GM19043 (cell line): ENCODE measurements around the gene CCDC80.
"Not testable (repeated sequence)": the region's sequence is repeated elsewhere in the genome, so short reads cannot be mapped to it uniquely, and the experiment has no call there.

Experiments used
- ATAC-seq: cut with Tn5 transposase; IDR thresholded peaks from one replicate; pipeline ENCODE4 v1.9.1; 2021; ENCODE audit warnings: low read depth; ENCODE audit not compliant: unreplicated experiment

CCDC80 gene

DNA sequence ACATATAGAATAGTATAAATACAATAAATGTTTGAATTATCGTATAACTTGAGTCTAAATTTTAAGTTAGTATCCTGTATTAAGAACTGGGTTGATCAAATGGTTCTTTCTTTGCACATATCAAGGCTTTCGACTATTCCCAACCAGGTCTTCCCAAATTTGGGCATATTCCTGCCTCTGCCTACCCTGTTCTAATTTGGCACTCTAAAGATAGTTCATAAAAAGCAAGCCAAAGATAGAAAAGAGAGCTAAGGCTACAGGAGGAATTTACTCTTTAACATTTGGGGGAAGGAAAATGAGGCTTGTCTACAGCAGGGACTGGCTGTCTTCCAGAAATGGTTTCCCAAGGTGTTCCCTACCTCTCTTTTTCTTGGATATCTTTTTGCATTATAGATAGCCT is 43.0 kb downstream of the CCDC80 start:
- ATAC-seq: no peak

DNA sequence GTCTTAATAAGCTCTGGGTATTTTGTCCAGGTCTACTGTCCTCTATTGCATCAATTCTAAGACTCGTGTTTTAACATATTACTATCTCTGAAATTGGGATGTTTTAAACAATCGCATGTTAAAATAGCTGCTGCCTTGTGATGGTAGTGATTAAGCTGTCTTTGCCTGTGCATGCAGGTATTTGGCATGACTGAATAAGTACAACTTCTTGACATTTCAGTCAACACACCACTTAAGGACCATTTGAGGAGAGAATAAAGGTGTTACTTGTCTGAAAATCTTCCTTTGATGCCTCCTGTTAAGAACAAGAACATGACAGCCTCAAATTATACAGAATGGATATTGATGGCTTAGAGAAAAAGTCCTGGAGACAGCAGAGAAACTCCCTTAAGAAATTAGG is 46.1 kb downstream of the CCDC80 start:
- no peak for ATAC-seq

DNA sequence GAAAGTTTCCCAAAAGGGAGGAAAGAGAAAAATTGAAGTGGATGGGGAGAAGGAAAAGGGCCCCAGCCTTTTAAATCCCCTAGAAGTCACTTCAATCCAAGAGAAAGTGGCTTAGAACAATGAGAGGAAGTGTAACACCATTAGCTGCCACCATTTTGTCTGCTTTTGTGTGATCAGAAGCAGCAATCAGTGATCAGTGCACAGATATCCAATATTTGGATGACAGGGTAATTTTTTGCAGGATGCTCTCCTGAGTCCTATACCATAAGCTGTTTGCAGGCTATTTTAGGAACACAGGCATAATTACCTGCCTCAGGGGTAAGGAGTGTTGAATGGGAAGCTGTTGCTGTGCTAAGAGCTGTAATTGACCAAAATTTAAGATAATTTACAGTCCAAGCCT is 47.7 kb downstream of the CCDC80 start:
- ATAC-seq: no peak

DNA sequence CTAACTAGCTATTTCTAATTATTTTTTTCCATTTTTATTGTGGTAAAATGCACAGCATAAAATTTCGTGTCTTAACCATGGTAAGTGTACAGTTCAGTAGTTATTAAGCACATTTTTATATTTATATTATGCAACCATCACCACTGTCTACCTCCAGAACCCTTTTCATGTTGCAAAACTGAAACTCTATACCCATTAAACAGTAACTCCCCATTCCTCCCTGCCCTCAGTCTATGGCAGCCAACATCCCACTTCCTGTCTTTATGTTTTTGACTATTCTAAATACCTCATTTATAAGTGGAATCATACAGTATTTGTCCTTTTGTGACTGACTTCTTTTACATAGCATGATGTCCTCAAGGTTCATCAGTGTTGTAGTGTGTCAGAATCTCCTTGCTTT is 53.6 kb downstream of the CCDC80 start:
- ATAC-seq: no peak

DNA sequence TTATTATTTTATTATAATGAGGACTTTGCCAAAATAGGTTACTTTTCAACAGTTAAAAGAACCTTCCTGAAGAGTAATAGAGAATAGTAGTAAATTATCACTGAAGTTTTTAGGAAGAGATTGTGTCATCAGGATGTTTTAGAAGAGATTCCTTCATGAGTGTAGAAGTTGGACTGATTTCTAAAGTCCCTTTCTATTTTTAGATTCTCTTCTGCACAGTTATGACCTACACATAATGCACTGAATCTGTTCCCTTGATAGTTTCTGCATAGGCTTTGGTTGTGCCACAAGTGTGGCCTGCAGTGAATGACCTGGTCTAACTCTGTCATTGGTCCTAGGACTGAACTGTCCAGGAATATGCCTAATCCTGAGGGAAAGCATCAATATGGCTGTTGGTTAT is 55.2 kb downstream of the CCDC80 start:
- no peak for ATAC-seq

DNA sequence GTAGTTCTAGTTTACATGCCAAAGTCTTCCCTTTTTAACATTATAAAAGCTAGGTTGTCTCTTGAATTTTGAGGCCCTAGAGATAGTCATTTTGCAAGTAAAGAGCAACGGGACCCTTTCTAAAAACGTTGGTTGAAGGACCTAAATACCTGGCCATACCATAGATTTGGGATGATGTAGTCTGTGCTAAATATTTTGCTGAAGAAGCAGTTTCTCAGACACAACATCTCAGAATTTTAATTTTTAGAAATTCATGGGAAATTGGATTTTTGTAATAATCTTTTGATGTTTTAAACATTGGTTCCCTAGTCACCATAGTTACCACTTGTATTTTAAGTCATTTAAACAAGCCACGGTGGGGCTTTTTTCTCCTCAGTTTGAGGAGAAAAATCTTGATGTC is 57.8 kb downstream of the CCDC80 start:
- no peak for ATAC-seq

DNA sequence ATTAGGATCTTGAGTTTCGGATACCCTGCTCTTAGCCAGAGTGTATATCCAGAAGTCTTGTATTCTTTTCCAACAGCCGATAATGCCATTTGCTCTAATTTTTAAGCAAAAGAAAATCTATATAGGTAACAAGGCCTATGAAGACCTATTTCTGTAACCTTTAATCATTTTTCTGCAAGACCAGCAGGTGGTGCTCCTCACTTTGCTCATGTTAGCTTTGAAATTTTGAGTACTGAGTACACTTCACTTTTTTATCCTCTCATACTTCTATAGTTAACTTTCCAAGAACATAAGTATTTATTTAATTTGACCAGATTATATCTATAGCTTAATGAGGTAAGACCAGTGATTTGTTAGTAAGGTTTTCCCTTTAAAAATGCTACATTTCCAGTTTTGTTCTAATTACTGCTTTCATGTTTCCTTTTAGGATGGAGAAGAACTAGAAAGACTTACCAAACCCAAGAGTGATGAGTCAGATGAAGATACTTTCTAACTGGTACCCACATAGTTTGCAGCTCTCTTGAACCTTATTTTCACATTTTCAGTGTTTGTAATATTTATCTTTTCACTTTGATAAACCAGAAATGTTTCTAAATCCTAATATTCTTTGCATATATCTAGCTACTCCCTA is 58.6 kb downstream of the CCDC80 start:
- no peak for ATAC-seq

DNA sequence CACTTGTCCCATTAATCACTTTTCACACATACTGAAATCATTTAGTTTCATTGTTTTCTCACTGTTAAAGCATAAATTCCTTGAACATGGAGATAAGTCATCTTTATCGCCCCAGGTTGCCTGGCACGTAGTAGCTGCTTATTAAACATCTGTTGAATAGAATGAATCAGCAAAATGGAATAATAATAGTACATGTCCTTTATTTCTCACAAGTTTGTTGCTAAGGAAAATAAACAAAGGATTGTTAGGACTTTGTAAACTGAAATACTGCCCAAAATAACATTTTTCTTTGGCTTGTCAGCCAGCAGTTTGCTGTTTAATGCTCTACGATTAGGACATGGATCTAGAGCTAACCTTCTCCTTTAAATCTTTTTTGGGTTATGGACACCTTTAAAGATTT is 61.2 kb downstream of the CCDC80 start:
- no peak for ATAC-seq

DNA sequence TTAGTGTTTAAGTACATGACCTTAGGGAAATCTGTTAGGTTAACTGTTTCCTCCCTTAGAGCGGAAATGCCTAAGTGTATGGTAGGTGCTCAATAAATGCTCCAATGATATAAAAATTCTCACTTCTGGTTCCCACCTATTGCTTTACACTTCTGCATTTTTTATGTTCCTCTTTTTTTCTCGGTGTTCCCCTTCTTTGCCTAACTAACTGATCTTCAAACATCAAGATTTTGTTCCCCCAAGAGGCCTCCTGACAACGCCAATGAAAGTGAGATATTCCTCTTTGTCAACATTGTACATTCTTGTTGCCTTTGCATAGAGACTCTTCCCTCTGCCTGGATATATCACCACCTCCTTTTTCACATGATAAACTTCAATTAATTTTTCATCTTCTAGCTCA is 61.7 kb downstream of the CCDC80 start:
- no peak for ATAC-seq

DNA sequence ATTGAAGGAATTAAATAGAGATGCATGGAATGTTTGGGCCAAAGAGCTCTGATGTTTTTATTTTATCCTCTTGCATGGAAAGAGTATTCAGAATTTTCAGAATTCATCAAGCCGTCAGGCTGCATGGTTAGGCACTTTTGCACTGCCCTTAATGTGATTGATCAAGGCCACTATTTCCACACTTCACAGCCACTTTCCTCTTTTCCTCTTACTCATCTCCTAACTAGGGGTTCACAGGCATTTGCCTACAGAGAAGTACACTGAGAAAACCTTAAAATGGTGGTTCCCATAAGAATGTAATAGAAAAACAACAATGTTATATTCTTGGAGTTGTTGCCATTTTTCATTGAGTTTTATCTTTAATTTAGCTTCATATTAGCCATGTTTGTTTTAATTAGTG is 68.2 kb downstream of the CCDC80 start:
- ATAC-seq: no peak

DNA sequence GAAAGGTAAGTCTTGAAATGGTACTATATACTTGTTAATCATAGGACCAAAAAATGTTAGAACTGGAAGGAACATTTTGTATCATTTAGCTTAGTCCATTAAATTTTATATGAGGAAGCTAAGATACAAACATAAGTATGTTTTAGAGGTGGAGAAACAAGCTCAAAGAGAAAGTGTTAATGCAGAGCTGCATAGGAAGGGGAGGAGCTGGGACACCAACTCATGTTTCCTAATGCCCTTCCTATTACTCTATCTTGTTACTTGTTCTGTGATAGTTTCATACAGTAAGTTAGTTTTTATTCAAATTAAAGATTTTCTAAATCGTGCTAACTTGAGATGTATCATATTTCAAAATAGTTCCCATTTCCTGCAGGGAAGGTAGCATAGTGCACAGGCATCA is 71.7 kb downstream of the CCDC80 start:
- no peak for ATAC-seq

DNA sequence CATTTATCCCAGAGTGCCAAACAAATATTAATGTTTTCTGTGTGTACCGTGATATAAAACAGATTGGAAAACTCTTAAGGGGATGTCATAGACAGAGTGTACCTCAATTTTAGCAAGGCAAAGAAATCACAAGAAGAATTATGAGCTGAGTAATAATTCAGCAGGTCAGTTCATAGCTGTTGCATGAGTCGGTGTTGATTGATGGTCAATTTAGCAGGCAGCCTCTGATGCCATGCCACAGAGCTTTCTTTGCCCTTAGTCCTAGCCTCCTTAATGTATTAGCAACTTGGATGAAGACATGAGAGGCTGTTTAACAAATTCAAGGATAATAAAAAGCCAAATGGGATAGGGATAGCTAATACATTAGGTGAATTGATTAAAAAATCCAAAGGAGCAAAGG is 72.3 kb downstream of the CCDC80 start:
- no peak for ATAC-seq

DNA sequence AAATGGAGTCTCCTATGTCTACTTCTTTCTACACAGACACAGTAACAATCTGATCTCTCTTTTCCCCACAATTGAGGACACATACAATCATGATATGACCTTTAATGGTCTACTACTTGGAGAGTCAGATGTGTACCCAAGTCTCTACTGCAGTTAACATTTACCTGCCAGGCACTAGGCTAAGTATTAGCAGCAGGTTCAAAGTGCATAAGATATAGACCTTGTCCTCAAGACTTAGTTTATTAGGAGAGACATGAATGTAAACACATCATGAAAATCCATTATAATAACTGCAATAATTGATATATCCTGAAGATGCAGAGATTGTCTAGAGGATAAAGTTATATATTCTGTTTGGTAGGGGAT is 76.0 kb downstream of the CCDC80 start:
- ATAC-seq: no peak

DNA sequence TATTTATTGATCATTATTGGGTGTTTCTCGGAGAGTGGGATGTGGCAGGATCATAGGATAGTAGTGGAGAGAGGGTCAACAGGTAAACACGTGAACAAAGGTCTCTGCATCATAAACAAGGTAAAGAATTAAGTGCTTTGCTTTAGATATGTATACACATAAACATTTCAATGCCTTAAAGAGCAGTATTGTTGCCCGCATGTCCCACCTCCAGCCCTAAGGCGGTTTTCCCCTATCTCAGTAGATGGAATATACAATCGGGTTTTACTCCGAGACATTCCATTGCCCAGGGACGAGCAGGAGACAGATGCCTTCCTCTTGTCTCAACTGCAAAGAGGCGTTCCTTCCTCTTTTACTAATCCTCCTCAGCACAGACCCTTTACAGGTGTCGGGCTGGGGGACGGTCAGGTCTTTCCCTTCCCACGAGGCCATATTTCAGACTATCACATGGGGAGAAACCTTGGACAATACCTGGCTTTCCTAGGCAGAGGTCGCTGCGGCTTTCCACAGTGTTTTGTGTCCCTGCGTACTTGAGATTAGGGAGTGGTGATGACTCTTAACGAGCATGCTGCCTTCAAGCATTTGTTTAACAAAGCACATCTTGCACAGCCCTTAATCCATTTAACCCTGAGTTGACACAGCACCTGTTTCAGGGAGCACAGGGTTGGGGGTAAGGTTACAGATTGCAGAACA is 76.5 kb downstream of the CCDC80 start:
- ATAC-seq: not testable (repeated sequence)

DNA sequence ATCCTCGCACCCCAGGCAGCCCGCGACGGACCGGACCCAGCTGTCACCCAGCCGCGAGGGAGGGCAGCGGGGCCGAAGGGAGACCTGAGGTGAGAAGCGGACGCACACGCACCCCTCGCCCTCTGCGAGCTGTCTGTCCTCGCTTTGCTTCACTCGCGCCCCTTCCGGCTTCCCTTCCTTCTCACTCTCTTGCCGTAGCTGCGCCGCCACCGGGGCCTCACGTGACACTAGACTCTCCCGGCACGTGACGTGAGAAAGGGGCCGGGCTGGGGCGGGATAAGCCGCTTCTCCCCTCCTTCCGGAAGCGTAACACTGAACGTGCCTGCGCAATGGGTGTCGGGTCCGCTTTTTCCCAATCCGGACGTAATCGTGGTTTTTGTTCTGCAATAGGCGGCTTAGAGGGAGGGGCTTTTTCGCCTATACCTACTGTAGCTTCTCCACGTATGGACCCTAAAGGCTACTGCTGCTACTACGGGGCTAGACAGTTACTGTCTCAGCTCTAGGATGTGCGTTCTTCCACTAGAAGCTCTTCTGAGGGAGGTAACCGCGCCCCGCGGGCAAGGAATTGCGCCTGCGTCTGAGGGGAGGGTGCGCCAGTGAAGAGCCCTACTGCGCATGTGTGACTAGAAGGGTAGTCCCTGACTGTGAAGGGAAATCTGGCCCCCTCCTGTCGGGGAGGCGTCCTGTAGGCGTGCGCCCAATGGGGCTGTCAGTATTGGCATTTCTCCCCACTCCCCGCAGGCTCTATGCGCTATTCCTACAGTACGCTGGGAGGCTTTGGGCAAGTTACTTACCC is 79.0 kb downstream of the CCDC80 start, which contains the start of the genes ATG3 and SLC35A5:
TSS of gene ATG3 (minus strand) at position 229 of the 796 bp plus-strand sequence. CDS start 434 bp downstream, outside the sequence.
TSS of gene SLC35A5 (plus strand) at position 312 of the 796 bp plus-strand sequence. CDS start 1,359 bp downstream, outside the sequence.
- peak; percentile 76 for ATAC-seq

DNA sequence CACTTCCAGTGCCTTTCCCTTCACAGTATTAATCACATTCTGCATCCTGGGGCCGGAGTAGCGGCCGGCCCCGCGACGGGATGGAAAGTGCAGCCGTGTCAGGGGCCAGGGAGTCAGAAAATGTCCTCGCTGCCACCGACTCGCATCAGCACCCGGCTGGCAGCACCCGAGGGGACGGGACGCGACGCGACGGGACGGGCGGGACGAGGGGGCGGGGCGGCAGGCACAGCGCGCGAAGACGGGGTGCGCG is 79.5 kb downstream of the CCDC80 start:
- ATAC-seq: peak; percentile 29

DNA sequence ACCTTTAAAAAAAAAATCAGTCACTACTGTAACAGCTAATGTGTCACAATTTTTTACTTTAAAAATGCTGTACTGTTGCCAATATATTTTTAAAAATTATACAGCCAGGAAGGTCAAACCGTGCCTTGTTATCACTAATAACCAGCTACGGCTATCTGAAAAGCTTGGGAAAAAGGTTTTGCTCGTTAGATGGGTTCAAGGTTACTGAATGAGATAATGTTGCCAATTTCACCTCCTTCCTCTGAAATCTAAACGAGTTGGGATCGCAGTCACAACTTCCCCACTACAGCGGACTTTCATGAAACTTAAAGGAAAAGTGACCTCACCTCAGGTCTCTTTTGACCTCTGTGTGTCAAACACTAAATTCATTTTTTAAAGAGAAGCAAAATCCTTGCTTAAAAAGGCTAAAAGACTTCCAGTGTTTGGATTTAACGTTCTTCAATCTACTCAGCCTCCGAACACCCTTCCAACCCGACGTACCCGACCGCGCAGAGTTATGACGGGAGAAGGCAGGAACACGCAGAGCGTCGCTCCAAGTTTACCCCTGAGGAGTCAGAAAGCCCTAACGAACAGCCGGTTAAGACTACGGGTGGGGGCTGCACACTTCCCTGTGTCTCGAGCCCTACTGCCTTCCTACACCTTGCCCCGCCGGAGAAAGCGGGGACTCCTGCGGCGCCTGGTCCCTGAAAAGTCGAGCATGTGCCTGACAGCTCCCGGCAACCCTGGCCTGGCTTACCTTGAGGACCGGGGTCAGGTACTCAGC is 80.0 kb downstream of the CCDC80 start:
- ATAC-seq: peak; percentile 23

DNA sequence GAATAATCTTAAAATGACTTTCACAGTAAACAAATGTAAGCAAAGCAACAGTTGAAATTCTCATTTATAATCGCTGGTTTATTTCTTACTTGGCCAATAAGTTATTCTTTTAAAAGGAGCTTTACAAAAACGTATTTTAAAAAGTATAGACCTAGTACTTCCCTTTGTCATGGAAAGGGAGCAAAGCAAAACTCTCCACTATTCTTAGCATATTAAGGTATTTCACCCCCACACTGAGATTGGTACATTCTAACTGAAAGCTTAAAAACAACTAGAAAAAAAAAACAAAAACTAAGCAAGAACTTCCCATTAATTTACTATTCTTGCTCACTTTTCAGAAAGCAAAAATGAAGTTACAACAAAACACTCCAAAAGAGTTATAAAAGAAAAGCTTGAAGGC is 80.6 kb downstream of the CCDC80 start:
- no peak for ATAC-seq

DNA sequence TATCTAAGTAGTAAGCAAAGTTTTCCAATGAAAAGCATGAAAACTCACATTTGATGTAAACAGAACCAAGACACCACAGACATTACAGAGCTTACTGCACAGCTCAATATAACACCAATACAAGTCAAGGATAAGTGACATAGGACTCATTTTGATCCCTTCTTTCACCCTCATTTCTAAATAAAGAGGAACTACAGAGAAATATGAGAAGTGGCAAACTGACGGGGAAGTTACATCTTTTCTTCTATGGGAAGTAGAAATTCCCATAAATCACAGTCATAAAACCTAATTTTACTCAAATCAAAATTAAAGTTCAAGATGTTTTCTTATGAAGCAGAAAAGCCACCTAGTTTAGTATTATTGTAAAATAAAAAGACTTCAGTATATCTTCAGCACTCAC is 83.0 kb downstream of the CCDC80 start:
- no peak for ATAC-seq

DNA sequence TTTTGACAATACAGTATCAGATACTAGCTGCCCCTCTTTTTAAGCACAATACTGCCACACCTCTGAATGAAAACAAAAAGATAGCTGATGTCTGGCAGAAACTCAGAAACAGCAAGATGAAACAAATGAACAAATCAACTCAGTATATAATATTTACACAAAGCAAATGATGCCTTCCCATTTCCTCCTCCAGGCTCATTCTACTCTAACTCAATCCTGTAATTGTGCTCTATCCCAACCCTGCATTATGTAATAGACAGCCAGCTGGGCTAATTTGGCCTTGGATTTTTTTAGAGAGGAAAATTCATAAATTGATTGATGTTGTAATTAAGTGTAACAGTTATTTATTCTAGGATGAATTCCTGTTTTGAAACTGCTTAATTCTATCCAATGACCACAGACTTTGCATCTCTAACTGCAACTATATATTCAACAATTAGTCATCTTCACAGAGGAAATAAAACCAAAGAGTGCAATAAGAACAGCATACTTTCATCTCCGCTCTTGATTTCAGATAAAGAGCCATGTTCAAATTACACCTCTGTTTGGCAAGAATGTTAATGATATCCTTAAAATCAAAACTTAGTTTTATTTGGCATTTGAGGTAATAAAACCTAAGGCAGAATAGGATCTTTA is 85.3 kb downstream of the CCDC80 start:
- no peak for ATAC-seq

DNA sequence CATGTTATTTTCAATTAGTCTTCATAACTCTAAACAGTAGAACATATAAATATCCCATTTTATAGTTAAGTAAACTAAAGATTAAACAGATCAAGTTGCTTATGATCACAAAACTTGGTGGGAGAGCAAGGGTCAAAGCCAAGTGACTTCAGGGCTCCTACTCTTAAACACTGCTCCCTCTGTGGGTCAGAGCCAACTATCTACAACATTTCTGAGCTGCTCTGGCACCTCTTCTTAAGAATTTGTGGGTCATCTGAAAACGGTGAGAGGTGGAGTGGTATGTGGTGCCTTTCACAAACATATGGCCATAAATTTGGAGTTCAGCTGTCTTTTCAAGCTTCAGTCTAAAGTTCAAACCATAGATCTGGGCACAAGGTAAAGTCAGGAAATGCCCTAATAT is 90.1 kb downstream of the CCDC80 start:
- no peak for ATAC-seq
